GM21390 (cell line): ENCODE data around the gene ADRB1.

ENCODE experiments used
- ATAC-seq: cut with Tn5 transposase; IDR thresholded peaks from one replicate; pipeline ENCODE4 v1.9.1; 2021; ENCODE audit not compliant: unreplicated experiment

ADRB1 gene

GRCh38 chr10:114043532-114044246 is at the start of gene ADRB1:
Gene ADRB1, plus strand, starts transcription at chr10:114043866. Its CDS starts 267 bp downstream, at chr10:114044133.
- ATAC-seq, result peak; percentile 54

DNA sequence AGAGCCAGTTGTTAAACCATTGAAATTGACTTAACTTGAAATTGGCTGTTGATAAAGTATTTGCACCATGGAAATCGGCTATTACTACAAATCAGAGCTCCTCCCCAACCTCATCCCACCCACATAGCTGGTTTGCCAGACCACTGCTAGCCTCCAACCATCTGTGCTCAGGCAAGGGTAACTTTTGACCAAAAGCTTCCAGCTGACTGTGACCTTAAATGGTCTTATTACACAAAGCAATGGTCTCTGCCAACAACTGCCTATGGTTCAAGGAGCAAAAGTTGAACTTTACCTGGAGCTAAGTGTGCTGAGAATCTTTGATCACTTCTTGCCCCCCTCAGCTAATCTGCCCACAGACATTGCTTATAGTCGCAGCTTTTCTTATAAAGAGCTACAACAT is 48.5 kb upstream of the ADRB1 start:
- no peak for ATAC-seq

- ATAC-seq, result no peak
These were observed 46.2 kb upstream of the ADRB1 start for GRCh38 chr10:113997428-113997827.

GRCh38 chr10:113999531-113999930 is 44.1 kb upstream of the ADRB1 start:
- ATAC-seq, result no peak

- no peak for ATAC-seq
These were observed 43.1 kb upstream of the ADRB1 start for GRCh38 chr10:114000457-114001010.

GRCh38 chr10:114002422-114002821 is 41.2 kb upstream of the ADRB1 start:
- ATAC-seq, result no peak

DNA sequence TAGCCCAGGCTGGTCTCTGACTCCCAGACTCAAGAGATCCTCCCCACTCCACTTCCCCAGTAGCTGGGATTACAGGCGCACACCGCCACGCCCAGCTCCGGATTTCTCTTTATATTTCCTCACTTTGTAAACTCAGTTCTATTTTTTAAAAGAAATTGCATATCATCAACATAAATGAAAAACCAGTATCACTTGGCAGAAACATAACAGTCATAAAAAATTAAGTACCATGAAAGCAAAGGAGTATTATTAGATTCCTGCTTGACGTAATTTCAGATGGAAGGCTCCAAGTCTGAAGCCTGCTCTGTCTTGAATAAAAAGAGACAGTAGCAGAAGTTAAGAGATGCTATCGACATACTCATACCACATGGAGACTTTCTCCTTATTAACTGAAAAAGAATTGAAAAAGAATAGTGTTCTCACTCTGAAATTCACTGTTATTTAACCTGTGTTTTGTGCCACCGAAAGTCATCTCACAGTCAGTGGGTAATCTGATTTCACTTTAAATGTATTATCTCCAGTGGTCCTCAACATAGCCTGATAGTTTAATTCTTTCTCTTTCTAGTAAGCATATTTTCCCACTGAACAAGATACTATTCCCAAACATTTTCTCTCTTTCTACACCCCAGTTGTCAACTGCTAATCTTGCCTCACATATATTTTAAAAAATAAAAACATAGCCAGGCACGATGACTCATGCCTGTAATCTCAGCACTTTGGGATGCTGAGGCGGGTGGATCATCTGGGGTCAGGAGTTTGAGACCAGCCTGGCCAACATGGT is 40.3 kb upstream of the ADRB1 start:
- ATAC-seq, result no peak

DNA sequence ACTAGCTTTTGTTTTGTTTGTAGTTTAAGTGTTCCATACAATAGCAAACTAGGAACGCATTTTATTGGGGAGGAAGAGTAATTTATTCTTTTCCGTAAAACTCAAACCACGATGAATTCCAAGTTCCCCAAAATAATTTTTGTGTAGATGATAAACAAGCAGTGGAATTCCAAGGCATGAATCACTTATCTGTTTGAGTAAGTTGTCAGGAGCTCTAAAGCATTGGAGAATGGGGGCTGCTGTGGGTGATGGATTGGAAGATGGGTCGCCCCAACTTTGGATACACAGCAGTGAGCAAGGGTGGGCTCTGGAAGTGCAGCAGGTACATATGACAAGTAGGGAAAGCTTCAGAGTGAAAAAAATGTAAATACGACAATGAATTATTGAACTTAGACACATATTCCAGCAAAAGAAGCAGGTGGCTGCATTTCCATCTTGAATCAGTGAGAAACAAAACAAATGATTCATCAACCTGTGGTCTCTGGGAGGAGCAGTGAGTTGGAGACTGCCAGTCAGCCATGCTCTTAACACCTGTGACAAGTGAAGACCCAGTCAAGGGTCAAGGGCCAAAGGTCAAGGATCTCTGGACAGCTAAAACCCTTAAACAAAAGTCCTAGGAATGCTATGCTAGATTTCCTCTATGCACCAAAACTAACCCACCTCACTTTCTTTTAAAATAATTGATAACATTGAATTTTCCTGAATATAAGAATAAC is 34.2 kb upstream of the ADRB1 start:
- ATAC-seq, result no peak

- ATAC-seq, result no peak
These were observed 33.4 kb upstream of the ADRB1 start for GRCh38 chr10:114010316-114010715.

DNA sequence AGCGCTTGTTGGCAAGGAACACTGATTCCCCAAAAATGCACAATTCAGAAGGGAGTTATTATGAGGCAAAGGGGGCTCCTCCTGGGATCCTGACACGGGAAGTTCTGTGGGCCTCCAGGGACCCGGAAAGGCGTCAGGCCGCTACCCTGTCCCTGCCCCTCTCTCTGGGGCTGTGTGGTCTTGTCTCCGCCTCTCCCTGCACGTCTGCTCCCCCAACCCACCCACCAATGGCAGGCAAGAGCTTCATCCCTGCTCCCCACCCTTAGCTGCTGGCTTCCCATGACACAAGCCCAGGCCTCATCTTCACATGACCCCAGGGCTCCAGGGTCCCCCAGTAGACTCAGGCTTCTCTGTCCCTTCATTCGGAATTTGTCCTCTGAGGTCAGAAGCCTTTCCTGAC is 31.0 kb upstream of the ADRB1 start:
- no peak for ATAC-seq

DNA sequence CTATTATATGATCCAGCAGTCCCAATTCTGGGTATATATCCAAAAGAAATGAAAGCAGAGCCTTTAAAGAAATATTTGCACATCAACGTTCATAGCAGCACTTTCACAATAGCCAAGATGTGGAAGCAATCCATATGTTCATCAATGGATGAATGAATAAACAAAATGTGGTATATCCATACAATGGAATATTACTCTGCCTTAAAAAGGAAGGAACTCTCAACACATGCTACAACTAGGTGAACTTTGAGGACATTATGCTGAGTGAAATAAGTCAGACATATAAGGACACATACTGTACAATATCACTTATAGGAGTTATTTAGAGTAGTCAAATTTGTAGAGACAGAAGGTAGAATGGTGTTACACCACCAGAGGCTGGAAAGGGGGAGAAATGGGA is 28.0 kb upstream of the ADRB1 start:
- no peak for ATAC-seq

DNA sequence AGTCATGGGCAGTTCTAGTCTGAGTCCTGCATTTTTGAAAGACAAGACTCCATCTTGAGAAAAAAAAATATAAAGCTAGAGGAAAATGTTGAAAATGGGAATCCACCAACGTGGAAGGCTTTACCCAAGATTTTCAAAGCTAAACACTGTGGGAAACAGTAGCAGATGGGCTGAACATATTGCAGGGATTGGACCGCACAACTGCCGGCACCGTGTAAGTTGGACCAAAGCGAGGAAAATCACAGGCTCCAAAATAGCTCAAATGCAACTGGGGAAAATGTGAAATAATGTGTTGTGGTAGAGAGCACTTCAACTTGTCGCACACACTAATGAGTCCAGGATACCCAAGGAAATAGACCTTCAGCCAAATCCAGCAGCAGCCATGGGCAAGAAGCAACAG is 26.4 kb upstream of the ADRB1 start:
- ATAC-seq, result no peak

GRCh38 chr10:114017873-114018272 is 25.8 kb upstream of the ADRB1 start:
- ATAC-seq, result no peak

- no peak for ATAC-seq
These were observed 24.4 kb upstream of the ADRB1 start for GRCh38 chr10:114019226-114019625.

- ATAC-seq, result no peak
These were observed 22.5 kb upstream of the ADRB1 start for GRCh38 chr10:114021154-114021553.

GRCh38 chr10:114021717-114022680 is 21.7 kb upstream of the ADRB1 start:
- no peak for ATAC-seq

DNA sequence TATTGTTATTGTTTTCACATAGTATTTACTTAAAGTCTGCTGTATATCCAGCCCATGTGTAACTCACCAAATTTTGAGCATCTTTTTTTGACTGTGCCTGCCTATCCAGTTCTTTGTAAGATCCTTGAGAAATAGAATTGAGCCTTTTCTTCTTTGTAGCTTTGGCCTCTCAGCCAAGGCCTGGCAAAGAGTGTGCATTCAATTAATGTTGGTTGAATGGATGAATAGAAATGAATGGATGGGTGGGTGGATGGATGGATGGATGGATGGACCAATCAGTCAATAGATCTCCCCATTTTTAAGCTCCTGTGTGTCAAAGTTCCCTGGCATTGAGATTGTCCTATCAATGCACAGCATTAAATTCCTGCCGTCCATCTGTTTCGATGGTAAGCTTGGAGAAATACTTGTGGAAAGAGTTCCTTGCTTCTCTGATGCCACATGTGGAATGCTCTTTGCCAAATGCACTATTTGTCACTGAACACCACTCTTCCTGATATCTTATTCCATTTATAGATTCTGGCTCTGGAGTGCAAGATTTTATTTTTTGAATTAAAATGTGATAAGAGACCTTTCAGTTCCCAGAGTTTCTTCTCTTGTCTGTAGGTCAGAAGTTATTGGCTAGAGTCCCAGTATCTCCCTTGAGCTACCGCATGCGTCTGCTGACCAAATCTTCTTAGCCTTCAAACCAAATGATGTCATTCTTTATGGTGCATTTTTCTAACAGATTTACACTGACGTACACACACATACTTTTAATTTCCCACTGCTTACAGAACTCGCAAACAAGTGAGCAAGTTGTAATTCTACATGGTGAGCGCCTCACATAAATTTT is 20.7 kb upstream of the ADRB1 start:
- ATAC-seq, result no peak

DNA sequence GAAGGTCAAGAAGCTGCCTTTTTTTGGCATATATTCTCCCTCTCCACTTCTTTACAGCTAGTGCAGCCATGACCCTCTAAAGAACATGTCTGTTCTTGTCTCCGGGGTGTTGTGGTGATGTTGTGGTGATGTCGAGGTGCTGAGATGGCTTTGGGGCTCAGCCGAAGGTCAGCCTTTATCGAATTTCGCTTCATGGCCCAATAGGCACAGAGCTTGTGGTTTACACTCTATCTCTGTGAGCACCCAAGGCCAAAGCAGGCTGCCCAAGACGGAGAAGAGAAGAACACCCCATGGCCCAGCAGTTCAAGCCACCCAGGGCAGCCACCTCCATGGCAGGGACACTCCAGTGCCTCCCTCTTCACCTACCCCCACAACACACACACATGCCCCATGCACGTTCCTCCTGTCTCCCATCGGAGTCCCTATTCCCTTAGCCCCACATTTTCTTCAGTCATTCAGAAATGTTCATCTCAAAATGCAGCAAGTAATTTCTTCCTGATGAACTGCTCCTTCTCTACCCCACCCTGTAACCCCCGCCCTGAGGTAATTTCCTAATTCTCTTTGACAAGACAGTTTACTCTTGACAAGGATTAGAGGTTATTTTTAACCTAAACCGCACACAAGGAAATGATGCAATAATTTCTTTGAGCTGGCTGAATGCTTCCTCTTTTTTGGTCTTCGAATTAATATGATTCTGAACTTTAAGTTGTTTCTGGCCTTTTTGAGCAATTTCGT is 18.6 kb upstream of the ADRB1 start:
- peak; percentile 75 for ATAC-seq

GRCh38 chr10:114025611-114026130 is 18.0 kb upstream of the ADRB1 start:
- ATAC-seq, result no peak
